ENCODE results near the gene SOWAHC. TPM values are rescaled to one million over a fixed set of nuclear protein-coding genes. Genes with fewer than 3 reads are reported as not detected.

The SOWAHC gene
- polyA plus RNA-seq, 2 donors = 23.3 to 28.7 TPM

GRCh38 chr2:109597283-109597682, 16.9 kb upstream of the SOWAHC start:
- Histone ChIP-seq H3K4me3 (ENCODE audit: low read depth in 1 of 2, low read length in 2 of 2) (no peak overlapping the region), H3K4me1 (ENCODE audit: control insufficient read depth in 2 of 2, insufficient read depth in 2 of 2, low read length in 1 of 2) (peaks cover 0 to 2% of the 10 kb centered on the region in 2 donors), H3K27ac (ENCODE audit: low read depth in 2 of 2, low read length in 1 of 2) (no peak overlapping the region), H3K36me3 (ENCODE audit: control insufficient read depth in 2 of 2, insufficient read depth in 2 of 2, low read length in 1 of 2) (no peaks in the 10 kb centered on the region), H3K9me3 (ENCODE audit: control insufficient read depth in 2 of 2, insufficient read depth in 1 of 2, low read depth in 1 of 2, low read length in 1 of 2) (no peaks in the 10 kb centered on the region), H3K27me3 (ENCODE audit: control insufficient read depth in 1 of 2, insufficient read depth in 2 of 2, low read length in 2 of 2) (no peaks in the 10 kb centered on the region)
- 81 to 83% methylated on average over 3 of the region's 3 CpGs for WGBS, 2 donors

DNA sequence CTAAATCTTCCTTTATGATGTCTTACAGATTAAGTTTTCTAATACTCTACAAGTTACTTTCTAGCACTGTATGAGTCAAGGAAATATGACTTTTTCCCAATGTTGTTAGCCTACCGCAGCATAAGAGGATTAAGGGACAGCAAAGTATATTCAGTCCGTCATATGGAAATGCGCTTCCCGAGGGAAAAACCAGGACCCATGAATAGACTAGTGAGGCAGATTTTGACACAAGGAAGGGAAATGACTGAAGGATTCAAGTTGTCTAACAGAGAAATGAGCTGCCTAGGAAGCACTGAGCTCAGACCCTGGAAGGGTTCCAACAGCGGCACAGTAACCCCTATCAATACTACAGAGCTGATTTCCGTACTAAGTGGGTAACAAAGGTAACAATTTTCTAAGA, 12.4 kb upstream of the SOWAHC start:
- WGBS, 2 donors = 69 to 73% methylated on average over 6 of the region's 6 CpGs

DNA sequence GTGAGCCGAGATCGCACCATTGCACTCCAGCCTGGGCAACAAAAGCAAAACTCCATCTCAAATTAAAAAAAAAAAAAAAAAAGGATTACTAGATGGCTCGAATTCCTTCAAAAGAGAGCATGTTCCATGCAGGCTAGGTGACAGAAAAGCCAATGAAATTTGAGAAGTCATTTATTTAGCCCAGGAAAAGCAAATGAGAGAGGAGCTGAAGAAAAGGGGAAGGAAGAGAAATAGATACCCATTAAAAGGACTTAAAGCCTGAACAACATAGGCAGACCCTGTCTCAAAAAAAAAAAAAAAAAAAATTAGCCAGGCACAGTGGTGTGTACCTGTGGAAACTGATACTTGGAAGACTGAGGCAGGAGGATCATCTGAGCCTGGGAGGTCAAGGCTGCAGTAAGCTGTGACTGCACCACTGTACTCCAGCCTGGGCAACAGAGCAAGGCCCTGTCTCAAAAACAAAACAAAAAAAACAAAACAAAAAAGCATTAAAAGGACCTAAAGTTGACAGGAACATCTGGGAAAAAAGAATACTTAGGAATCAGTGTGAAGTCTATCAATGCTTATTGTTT, 11.5 kb upstream of the SOWAHC start:
- Histone ChIP-seq H3K36me3 (ENCODE audit: control insufficient read depth in 2 of 2, insufficient read depth in 2 of 2, low read length in 1 of 2) (no peaks in the 10 kb centered on the region), H3K9me3 (ENCODE audit: control insufficient read depth in 2 of 2, insufficient read depth in 1 of 2, low read depth in 1 of 2, low read length in 1 of 2) (no peaks in the 10 kb centered on the region), H3K27me3 (ENCODE audit: control insufficient read depth in 1 of 2, insufficient read depth in 2 of 2, low read length in 2 of 2) (no peaks in the 10 kb centered on the region), H3K4me1 (ENCODE audit: control insufficient read depth in 2 of 2, insufficient read depth in 2 of 2, low read length in 1 of 2) (no peaks in the 10 kb centered on the region), H3K4me3 (ENCODE audit: low read depth in 1 of 2, low read length in 2 of 2) (no peak overlapping the region), H3K27ac (ENCODE audit: low read depth in 2 of 2, low read length in 1 of 2) (no peak overlapping the region)
- WGBS, 2 donors = 75 to 91% methylated on average over 3 of the region's 3 CpGs

More for the DNA sequence above, 12.4 kb upstream of the SOWAHC start:
- Histone ChIP-seq H3K27ac (ENCODE audit: low read depth in 2 of 2, low read length in 1 of 2) (no peak overlapping the region), H3K9me3 (ENCODE audit: control insufficient read depth in 2 of 2, insufficient read depth in 1 of 2, low read depth in 1 of 2, low read length in 1 of 2) (no peaks in the 10 kb centered on the region), H3K36me3 (ENCODE audit: control insufficient read depth in 2 of 2, insufficient read depth in 2 of 2, low read length in 1 of 2) (no peaks in the 10 kb centered on the region), H3K4me3 (ENCODE audit: low read depth in 1 of 2, low read length in 2 of 2) (no peak overlapping the region), H3K27me3 (ENCODE audit: control insufficient read depth in 1 of 2, insufficient read depth in 2 of 2, low read length in 2 of 2) (no peaks in the 10 kb centered on the region), H3K4me1 (ENCODE audit: control insufficient read depth in 2 of 2, insufficient read depth in 2 of 2, low read length in 1 of 2) (no peaks in the 10 kb centered on the region)

GRCh38 chr2:109604597-109604996, 9.6 kb upstream of the SOWAHC start:
- Histone ChIP-seq H3K36me3 (ENCODE audit: control insufficient read depth in 2 of 2, insufficient read depth in 2 of 2, low read length in 1 of 2) (no peaks in the 10 kb centered on the region), H3K9me3 (ENCODE audit: control insufficient read depth in 2 of 2, insufficient read depth in 1 of 2, low read depth in 1 of 2, low read length in 1 of 2) (no peaks in the 10 kb centered on the region), H3K4me3 (ENCODE audit: low read depth in 1 of 2, low read length in 2 of 2) (no peak overlapping the region), H3K4me1 (ENCODE audit: control insufficient read depth in 2 of 2, insufficient read depth in 2 of 2, low read length in 1 of 2) (no peaks in the 10 kb centered on the region), H3K27ac (ENCODE audit: low read depth in 2 of 2, low read length in 1 of 2) (peak overlapping the region; percentile 71 to 81), H3K27me3 (ENCODE audit: control insufficient read depth in 1 of 2, insufficient read depth in 2 of 2, low read length in 2 of 2) (no peaks in the 10 kb centered on the region)
- 66 to 67% methylated on average over 5 of the region's 5 CpGs for WGBS, 2 donors

DNA sequence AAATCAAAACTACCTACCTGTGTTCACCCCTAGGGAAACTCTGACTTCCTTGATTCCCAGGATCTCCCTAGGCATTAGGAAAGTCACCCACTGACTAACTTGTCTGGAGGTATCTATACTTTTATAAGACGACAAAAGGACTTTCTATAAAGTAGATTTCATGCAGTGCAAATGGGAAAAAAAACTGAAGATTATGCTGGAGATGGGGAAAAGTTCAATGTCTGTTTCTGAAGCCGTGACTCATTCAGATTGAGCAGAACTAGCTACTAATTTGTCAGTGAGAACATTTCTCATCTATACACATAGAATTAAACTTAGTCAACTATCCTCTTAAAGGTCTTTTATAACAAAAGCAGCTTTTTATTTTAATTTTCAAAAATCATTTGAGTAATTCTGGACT, 6.4 kb upstream of the SOWAHC start:
- Histone ChIP-seq H3K27me3 (ENCODE audit: control insufficient read depth in 1 of 2, insufficient read depth in 2 of 2, low read length in 2 of 2) (no peaks in the 10 kb centered on the region), H3K9me3 (ENCODE audit: control insufficient read depth in 2 of 2, insufficient read depth in 1 of 2, low read depth in 1 of 2, low read length in 1 of 2) (no peaks in the 10 kb centered on the region), H3K27ac (ENCODE audit: low read depth in 2 of 2, low read length in 1 of 2) (peak overlapping the region in 1 of 2 donors; percentile 30), H3K4me1 (ENCODE audit: control insufficient read depth in 2 of 2, insufficient read depth in 2 of 2, low read length in 1 of 2) (peaks cover 0 to 3% of the 10 kb centered on the region in 2 donors), H3K36me3 (ENCODE audit: control insufficient read depth in 2 of 2, insufficient read depth in 2 of 2, low read length in 1 of 2) (no peaks in the 10 kb centered on the region), H3K4me3 (ENCODE audit: low read depth in 1 of 2, low read length in 2 of 2) (no peak overlapping the region)
- WGBS, 2 donors = 46 to 56% methylated on average over 2 of the region's 2 CpGs

- H3K4me1 ChIP-seq (ENCODE audit: control insufficient read depth in 2 of 2, insufficient read depth in 2 of 2, low read length in 1 of 2) = peaks cover 0 to 3% of the 10 kb centered on the region in 2 donors
- H3K27me3 ChIP-seq (ENCODE audit: control insufficient read depth in 1 of 2, insufficient read depth in 2 of 2, low read length in 2 of 2) = no peaks in the 10 kb centered on the region
Observed at GRCh38 chr2:109609352-109610024, 4.7 kb upstream of the SOWAHC start.

DNA sequence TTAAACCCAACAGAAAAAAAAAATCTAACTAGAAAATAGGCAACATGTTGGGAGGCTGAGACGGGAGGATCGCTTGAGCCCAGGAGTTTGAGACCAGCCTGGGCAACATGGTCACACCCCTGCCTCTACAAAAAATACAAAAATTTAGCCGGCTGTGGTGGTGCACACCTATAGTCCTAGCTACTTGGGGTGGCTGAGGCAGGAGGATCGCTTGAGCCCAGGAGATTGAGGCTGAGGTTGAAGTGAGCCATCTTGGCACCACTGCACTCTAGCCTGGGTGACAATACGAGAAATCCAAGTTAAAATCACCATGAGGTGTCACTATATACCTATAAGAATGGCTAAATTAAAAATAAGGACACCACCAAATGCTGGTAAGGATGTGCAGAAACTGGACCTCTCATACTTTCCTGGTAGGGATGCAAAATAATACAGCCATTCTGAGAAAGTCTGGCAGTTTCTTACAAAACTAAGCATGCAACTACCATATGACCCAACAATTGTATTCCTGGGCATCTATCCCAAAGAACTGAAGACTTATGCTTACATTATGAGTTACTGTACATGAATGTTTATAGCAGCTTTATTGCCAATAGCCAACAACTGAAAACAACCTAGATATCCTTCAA, 2.6 kb upstream of the SOWAHC start:
- peaks cover 0 to 6% of the 10 kb centered on the region in 2 donors for H3K4me1 ChIP-seq (ENCODE audit: control insufficient read depth in 2 of 2, insufficient read depth in 2 of 2, low read length in 1 of 2)
- no peaks in the 10 kb centered on the region for H3K27me3 ChIP-seq (ENCODE audit: control insufficient read depth in 1 of 2, insufficient read depth in 2 of 2, low read length in 2 of 2)
- WGBS, 2 donors = 73 to 74% methylated on average over 5 of the region's 5 CpGs
- H3K27ac ChIP-seq (ENCODE audit: low read depth in 2 of 2, low read length in 1 of 2) = peak overlapping the region; percentile 6 to 41
- peaks cover 0 to 6% of the 10 kb centered on the region in 2 donors for H3K36me3 ChIP-seq (ENCODE audit: control insufficient read depth in 2 of 2, insufficient read depth in 2 of 2, low read length in 1 of 2)
- H3K9me3 ChIP-seq (ENCODE audit: control insufficient read depth in 2 of 2, insufficient read depth in 1 of 2, low read depth in 1 of 2, low read length in 1 of 2) = no peaks in the 10 kb centered on the region
- peak overlapping the region in 1 of 2 donors; percentile 81 for H3K4me3 ChIP-seq (ENCODE audit: low read depth in 1 of 2, low read length in 2 of 2)

More at GRCh38 chr2:109609352-109610024, 4.7 kb upstream of the SOWAHC start:
- 35 to 42% methylated on average over 8 of the region's 8 CpGs for WGBS, 2 donors
- H3K4me3 ChIP-seq (ENCODE audit: low read depth in 1 of 2, low read length in 2 of 2) = peak overlapping the region in 1 of 2 donors; percentile 7
- H3K9me3 ChIP-seq (ENCODE audit: control insufficient read depth in 2 of 2, insufficient read depth in 1 of 2, low read depth in 1 of 2, low read length in 1 of 2) = no peaks in the 10 kb centered on the region
- peak overlapping the region in 1 of 2 donors; percentile 71 for H3K27ac ChIP-seq (ENCODE audit: low read depth in 2 of 2, low read length in 1 of 2)
- no peaks in the 10 kb centered on the region for H3K36me3 ChIP-seq (ENCODE audit: control insufficient read depth in 2 of 2, insufficient read depth in 2 of 2, low read length in 1 of 2)

DNA sequence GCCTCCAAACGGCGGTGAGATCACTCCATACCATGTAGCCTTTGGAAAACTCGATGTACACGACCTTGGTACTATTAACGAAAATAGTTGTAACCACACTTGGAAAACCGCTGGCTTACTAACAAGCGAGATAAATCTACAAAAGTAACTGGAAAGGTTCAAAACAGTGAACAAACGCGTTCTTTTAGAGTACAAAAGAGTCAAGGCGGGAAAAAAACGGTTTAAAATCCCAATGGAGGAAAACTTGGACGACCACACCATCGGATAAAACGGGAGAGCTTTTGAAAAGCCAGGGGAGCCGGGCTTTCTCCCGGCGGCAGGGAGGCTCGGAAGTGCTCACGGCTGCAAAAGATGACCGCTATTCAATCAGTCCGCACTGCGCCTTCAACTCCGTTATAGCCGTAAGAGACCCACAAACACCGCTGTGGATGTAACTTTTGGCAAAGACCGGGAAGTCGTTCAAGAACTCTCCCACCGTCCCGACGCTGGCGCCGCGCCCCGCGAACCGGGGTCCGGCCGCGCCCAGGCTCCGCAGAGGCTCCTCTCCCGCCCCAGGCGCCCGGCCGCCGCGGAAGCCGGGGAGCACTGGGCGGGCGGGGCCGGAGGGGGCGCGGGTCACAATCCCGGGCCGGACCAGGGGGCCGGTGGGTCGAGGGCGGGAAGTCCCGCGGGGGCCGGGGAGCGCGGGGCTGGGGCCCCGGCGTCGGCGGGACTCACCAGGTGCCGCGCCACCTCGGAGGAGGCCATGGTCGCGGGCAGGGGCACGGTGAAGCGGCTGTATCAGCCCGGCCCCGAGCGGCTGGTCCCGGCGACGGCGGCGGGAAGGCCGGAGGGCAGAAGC, 863 bp upstream of the SOWAHC start:
- Histone ChIP-seq H3K27me3 (ENCODE audit: control insufficient read depth in 1 of 2, insufficient read depth in 2 of 2, low read length in 2 of 2) (no peaks in the 10 kb centered on the region), H3K4me3 (ENCODE audit: low read depth in 1 of 2, low read length in 2 of 2) (peak overlapping the region; percentile 77 to 81), H3K4me1 (ENCODE audit: control insufficient read depth in 2 of 2, insufficient read depth in 2 of 2, low read length in 1 of 2) (peaks cover 0 to 6% of the 10 kb centered on the region in 2 donors), H3K36me3 (ENCODE audit: control insufficient read depth in 2 of 2, insufficient read depth in 2 of 2, low read length in 1 of 2) (peaks cover 0 to 6% of the 10 kb centered on the region in 2 donors), H3K27ac (ENCODE audit: low read depth in 2 of 2, low read length in 1 of 2) (peak overlapping the region; percentile 99 to 100), H3K9me3 (ENCODE audit: control insufficient read depth in 2 of 2, insufficient read depth in 1 of 2, low read depth in 1 of 2, low read length in 1 of 2) (no peaks in the 10 kb centered on the region)
- WGBS, 2 donors = 1 to 2% methylated on average over 80 to 82 of the region's 82 CpGs
